Epithelial cell of proximal tubule (primary cell): ENCODE measurements around the gene PRF1. TPM values are rescaled to one million over a fixed set of nuclear protein-coding genes. Genes with fewer than 3 reads are reported as not detected.

ENCODE experiments used
- DNase-seq: peaks from one replicate; pipeline ENCODE4 v3.0.0-alpha.2; 2011; ENCODE audit warnings: low read depth
- H3K4me3 ChIP-seq: 2 replicates; pipeline ENCODE4 v1.5.1; 2011; ENCODE audit warnings: low read depth, mild to moderate bottlenecking, low read length
- CTCF ChIP-seq: conservative IDR thresholded peaks from 2 replicates; pipeline ENCODE4 v1.5.1; 2012; ENCODE audit warnings: low read depth, mild to moderate bottlenecking, low read length
- total RNA-seq: library from RNA; depleted of rRNA; stranded (reverse); fragments of >200 nt; gene quantifications from 2 replicates; pipeline ENCODE4 v1.2.3, GENCODE V29; 2015

The PRF1 gene
- total RNA-seq, 1 donor from 2014 or later: not detected

- DNase-seq: no peak
- H3K4me3 ChIP-seq: no peak overlapping the region
- no peak for TF ChIP-seq CTCF
Observed at GRCh38 chr10:70561070-70561469, 41.5 kb downstream of the PRF1 start.

GRCh38 chr10:70560511-70560941 is 42.0 kb downstream of the PRF1 start:
- no peak for DNase-seq
- TF ChIP-seq CTCF: no peak
- no peak overlapping the region for H3K4me3 ChIP-seq

DNA sequence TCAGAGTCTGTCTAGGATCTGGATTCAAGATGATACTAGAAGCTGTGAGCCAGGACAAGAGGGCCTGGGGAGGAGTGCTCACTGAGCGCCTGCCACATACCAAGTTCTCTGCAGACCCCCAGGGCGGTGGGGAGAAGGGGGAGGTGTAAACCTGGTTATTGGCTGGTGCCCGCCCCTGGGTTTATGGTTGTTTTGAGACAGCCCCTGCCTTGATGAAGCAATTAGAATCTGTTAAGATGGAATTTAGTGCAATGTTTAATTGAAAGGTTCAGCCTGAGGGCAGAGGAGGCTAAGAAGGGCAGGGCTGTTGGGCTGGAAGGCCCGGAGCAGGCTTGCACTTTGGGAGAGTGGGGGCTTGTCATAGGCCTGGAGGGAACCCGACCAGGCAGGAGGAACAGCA is 42.7 kb downstream of the PRF1 start:
- TF ChIP-seq CTCF: no peak

GRCh38 chr10:70558871-70559810 is 43.4 kb downstream of the PRF1 start:
- peak; percentile 72 for TF ChIP-seq CTCF
- H3K4me3 ChIP-seq: peak overlapping the region; percentile 45
- no peak for DNase-seq

More for the DNA sequence above, 42.7 kb downstream of the PRF1 start:
- DNase-seq: no peak
- H3K4me3 ChIP-seq: no peak overlapping the region

- no peak overlapping the region for H3K4me3 ChIP-seq
- no peak for DNase-seq
- no peak for TF ChIP-seq CTCF
Observed at GRCh38 chr10:70558295-70558694, 44.2 kb downstream of the PRF1 start.

DNA sequence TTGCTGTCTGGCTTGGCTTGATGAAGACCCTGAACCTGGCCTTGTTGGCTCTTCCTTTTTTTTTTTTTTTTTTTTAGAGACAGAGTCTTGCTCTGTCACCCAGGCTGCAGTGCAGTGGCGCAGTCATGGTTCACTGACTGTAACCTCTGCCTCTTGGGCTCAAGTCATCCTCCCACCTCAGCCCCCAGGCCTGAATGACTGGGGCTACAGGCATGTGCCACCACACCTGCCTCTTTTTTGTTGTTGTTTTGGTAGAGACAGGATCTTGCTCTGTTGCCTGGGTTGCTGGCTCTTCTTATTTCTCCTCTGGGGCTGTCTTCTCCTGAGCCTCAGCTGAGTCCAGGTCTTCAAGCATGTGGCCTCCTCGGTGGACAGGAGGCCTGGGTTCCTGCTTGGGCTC is 44.7 kb downstream of the PRF1 start:
- no peak for DNase-seq
- no peak for TF ChIP-seq CTCF
- no peak overlapping the region for H3K4me3 ChIP-seq
